ENCODE measurements around the gene DHRS7B. TPM values are rescaled to one million over a fixed set of nuclear protein-coding genes. Genes with fewer than 3 reads are reported as not detected.
"Not testable (repeated sequence)": the region's sequence is repeated elsewhere in the genome, so short reads cannot be mapped to it uniquely, and the experiment has no call there.

Gene DHRS7B
- polyA plus RNA-seq, 1 donor, result 40.5 TPM

DNA sequence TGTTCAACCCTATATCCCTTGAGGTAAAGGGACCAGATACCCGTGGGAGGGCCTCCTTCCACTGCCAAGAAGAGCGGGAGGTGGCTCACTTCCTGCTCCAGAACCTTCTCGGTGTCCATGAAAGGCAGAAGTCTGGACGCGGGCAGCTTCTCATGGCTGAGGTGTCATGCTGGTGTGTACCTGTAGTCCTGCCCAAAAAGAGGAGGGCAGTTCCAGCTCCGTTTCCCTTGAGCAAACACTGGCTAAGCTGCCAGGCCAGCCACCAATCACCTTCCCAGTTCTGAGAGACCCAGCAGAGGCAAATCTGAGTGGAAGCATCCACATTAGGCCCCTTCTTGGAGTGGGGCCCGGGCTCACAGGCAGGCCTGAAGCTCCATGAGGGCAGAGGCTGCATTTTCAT, 81.6 kb downstream of the DHRS7B start:
- no peak for DNase-seq

DNA sequence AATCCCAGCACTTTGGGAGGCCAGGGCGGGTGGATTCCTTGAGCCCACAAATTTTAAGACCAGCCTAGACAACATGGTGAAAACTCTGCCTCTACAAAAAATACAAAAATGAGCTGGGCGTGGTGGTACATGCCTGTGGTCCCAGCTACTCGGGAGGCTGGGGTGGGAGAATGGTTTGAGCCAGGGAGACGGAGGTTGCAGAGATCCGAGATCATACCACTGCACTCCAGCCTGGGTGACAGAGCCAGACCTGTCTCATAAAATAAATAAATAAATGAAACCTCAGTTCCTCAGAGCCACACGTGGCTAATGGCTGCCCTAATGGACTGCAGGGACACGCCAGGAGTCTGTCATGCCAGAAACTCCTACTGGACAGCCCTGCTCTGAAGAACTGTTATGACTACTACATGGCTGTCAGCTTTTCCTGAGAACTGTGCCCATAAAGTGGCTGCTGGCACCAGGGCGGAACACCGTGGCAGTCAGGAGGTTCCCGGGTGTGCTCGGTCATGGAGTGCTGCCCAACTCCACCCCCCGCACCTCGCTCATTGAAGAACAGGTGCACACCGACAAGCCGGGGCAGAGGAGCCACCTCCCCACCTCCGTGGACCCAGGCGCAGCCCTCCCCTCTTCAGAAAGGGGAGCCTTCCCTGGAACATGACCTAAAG, 82.9 kb downstream of the DHRS7B start:
- no peak for DNase-seq

DNA sequence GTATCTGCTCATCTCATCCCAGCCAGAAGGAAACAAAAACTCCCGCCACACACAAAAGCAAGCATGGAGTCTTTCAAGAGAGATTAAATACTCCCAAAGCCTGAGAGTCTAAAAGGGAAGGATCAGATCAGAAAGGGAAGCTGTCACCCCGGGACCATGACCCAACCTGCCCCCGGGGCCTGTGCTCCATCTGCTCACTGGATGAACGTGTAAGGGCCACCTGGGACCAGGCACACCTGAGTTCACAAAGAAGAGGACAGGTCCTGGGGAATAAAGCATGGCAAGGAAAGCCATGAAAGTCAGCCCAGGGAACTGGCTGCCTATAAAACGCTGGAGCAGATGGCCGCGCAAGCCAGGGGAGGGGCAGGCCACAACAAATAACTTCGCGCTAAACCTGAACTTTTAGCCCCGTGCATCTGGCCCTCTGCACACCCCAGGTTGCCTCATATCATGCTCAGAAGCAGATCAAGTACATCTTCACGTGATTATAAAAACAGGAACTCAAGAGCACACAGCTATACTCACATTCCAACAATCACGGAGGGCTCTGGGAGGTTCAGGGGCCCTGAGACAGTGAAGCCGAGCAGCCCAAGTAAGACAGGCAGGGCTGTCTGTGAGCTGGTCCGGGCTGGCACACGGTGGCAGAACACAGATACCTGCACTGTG, 83.8 kb downstream of the DHRS7B start:
- no peak for DNase-seq

DNA sequence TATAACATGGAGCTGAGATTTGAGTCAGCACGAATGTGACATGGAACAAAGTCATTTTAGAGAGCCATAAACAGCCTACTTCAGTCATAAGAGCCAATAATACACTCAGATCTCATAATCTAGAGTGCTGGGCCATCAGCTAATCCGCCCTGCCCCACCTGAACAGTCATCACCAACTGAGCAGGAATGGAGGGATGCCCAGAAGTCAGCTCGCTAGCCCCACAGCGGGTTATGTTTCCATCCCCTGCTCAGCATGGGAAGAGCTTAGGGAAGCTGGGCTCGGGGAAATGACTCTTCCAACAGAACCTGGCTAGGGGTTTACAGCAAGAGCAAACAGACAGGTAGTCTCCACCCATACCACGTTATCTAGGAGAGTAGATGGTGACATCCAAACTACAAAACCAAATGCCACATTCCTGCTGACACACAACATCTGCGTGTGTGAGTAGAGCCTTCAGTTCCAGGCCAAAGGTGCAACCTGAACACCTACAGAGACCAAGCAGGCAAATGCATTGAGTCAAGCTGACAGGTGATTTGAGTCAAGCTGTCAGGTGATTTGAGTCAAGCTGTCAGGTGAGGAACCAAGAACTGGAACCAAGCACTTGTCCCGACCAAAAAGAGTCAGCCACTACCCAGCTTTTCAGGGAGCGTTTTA, 85.2 kb downstream of the DHRS7B start:
- DNase-seq, result no peak

DNA sequence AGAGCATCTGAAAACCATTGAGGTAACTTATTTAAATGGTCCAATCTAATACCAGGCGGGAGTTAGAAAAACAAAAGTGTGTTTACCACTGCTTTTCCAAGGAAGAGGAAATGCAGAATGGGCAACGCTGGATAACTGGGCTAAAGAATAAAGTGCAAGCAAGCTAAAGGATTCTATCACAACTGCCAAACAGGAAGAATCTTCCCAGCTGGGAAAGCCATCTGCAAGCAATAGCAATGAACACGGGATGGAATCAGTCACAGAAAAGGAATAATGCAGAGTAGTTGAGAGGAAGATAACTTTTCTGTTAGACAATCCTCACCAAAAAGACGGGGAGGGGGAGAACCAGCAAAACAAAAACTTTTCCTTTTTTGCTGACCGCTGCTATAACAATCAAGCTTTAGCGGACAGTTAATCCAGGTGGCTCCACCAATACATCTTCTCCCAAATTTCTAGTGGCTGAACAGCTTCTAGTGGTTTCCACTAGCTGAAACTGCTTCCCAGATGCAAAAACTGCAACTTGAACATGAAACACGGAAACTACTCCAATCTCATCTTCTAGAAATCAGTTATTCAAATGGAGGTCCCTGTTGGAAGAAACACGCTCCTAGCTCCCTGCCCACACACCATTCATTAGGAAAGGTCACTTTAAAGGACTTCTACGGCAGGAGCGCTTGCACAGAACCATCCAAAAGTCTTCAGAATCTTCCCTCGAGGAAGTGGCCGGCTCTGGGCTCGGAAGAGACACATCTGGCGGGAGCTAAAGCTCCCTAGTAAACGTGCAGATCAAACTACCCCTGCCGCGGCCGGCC, 86.3 kb downstream of the DHRS7B start:
- no peak for DNase-seq

DNA sequence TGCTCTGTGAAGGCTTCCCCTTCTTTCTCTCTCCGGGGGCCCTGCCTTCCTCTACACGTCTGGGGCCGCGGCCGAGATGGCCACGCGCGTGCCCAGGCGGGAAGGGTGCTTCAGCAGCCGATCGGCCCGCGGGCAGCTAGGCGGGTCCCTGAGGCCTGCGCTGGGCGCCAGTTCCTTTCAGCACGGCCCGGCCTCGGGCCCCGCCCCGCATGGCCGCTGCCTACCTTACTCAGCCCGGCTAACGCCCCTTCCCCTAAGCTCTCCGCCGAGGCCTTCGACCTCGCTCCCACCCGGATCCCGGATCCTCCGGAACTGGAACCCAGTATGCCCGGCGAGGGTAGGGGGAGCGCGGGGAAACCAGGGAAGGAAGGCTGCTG, 86.9 kb downstream of the DHRS7B start:
- no peak for DNase-seq

DNA sequence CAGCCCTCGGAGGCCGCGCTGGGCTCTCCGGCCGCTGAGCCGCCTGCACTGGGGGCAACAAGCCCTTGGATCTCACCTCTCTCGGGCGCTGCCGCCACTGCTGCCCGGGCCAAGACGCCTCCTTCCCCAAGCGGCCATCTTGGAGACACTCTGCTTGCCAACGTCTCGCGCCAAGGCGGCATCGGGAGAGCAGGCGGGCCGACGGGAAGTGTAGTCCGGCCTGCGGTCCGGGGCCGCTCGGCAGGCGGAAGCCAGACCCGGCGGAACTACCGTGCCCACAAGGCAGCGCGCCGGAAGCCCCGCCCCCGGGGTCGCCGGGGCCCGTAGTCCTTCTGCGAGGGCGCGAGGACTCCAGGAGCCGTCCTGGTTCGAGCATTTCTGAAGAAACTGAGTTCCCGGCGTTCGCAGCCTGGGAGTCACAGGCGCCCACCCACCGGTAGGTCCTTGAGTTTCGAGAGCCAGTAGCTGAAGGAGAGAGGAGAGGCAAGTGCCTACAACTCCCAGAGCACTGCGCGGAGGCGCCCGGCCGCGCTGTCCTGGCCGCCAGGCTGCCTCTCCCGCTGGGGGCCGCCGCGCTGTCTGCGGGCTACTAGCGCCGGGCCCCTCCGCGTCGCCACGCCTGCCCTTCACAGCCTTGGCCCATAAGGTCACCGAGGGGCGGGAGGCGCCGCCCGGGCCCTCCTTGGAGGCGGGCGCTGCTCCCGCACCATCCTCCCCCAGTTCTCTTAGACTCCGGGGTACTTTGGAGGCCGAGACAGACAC, 87.4 kb downstream of the DHRS7B start, which contains the start of gene TMEM11:
Gene TMEM11, minus strand, starts transcription at position 147 of the 762 bp plus-strand sequence. Its CDS starts 9 bp downstream, at position 138.
- peak; percentile 93 for DNase-seq

- DNase-seq, result no peak
Measured at GRCh38 chr17:21214777-21215541, 88.2 kb downstream of the DHRS7B start.

- no peak for DNase-seq
Measured at GRCh38 chr17:21215935-21216334, 89.2 kb downstream of the DHRS7B start.

GRCh38 chr17:21217346-21217745, 90.6 kb downstream of the DHRS7B start:
- no peak for DNase-seq

DNA sequence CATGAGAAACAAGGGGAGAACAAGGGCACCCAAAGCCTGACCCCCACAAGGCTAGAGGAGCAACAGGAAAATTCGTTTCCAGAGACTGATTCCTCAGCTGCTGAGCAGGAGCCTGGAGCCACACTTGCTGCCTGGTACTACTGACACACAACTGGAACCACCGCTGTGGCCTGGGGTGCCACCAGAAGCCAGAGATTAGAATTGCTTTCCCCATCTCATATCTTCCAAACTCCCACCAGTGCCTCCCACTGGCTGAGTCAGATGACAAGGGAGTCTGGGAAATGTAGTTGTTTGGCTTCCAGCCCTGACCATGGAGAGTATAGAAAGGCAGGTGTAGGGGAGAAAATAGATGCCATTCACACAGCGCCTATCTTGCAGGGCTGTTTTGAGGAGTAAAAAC, 91.3 kb downstream of the DHRS7B start:
- no peak for DNase-seq

GRCh38 chr17:21218831-21219380, 92.1 kb downstream of the DHRS7B start:
- DNase-seq, result no peak

DNA sequence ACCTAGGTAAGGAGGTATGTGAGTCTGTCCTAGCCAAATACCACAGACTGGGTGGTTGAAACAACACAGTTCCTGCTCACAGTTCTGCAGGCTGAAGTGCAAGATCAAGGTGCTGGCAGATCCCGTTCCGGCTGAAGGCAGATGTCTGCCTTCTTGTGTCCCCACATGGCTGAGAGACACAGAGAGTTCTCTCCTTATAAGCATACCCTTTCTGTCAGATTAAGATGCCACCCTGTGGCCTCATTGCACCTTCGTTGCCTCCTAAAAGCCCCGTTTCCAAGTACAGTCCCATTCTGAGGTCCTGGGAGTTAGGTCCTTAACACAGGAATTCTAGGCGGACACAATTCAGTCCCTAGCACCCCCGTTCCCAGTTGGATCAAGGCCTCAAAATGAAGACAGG, 96.3 kb downstream of the DHRS7B start:
- DNase-seq, result no peak

DNA sequence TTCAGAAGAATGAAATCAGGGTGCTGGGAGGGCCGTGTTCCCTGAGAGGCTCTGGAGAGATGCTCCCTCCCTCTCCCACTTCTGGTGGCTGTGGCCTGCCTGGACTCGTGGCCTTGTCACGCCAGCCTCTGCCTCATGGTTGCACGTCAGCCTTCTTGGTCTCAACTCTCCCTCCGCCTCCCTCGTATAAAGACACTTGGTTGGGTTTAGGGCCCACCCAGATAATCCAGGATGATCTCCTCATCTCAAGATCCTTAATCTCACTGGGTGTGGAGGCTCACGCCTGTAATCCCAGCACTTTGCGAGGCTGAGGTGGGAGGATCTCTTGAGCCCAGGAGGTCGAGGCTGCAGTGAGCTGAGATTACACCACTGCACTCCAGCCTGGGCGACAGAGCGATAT, 100.5 kb downstream of the DHRS7B start:
- DNase-seq, result not testable (repeated sequence)

- DNase-seq, result no peak
Measured at GRCh38 chr17:21228111-21228510, 101.3 kb downstream of the DHRS7B start.

DNA sequence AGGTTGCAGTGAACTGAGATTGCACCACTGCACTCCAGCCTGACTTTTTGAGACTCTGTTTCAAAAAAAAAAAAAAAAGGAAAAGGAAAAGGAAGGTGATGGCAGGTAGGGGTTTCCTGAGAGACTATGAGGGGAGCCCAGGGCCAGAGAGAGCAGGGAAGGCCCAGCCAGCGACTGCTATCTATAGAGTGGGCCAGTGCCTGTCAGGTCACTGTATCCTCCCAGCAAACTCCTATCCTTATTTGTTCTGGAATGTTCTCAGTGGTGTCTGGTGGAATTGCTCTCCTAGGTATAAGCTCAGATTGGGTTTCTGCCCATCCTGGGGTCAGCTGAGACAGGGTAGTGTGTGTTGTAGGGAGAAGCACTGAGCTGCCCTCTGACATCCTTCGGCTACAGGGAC, 102.1 kb downstream of the DHRS7B start:
- no peak for DNase-seq

DNA sequence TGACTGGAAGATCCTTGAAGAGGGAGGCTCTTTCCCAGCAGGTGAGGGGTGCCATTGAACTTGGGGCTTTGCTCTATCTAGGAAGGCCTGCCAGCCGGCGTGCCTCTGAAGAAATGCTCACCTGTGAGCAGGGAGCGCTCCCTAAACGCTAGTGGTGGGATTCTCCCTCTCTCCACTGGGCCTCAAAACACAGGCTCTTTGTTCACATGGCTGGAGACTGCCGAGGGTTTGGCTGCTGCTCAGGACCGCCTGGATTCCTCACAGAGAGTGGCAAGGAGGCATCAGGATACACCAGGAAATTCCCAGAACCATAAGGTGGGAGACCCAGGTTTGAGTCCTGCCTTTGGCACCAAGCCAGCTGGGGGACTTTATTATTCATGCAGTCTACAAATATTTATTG, 104.8 kb downstream of the DHRS7B start:
- DNase-seq, result no peak

GRCh38 chr17:21232033-21232749, 105.4 kb downstream of the DHRS7B start:
- no peak for DNase-seq

DNA sequence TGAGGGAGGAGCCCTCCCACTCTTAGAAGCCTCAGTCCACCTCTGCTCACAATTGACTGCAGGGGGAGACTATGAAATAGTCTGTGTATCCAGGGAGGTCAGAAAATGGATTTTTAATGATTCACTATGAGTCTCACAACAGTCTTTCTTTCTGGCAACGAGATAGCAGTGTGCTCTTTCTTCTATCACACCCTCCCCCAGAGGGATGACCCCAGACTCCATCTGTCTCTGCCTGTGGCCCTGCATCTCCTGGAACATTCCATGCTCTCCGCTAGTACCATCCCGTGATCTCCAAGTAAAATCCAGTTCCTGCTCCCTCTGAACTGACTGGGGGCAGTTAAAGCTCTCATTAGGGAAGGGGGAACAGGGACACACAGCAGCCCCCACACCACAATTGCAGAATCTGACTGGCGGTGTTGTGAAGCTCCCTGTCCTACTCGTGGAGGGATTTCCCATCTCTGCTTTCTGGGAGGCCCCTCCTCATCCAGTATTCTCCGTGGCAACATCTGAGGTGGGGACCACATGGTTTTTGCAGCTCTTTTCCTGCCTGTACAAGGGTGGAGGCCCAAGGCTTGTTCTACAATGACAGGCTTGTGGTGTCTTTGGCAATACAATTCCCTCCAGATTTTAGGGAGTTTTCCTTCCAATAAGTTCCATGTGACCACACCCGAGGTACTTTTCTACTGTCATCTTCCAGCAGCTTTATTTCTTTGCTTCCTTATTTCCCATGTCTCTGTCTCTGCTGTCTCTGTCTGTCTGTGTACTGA, 107.0 kb downstream of the DHRS7B start:
- no peak for DNase-seq
